Endothelial cell of umbilical vein (primary cell): ENCODE data around the gene EED. TPM values are rescaled to one million over a fixed set of nuclear protein-coding genes. Genes with fewer than 3 reads are reported as not detected.

ENCODE experiments used
- BruUV-seq: library from RNA; stranded (reverse); fragments of 400-500 nt; replicated peaks from 2 replicates; lab custom pipeline; 2021; lab: Mats Ljungman, UMichigan
- CTCF ChIA-PET: fragments of 300-600, 350-600 bp; sonication (Branson Sonifier 250); formaldehyde crosslinking; loops from one replicate; lab custom pipeline; 2021; ENCODE audit warnings: antibody characterized with exemption, inconsistent platforms; lab: Charles Lee
- POLR2A ChIA-PET: fragments of 300-600, 350-600 bp; sonication (Branson Sonifier 250); formaldehyde crosslinking; loops from one replicate; lab custom pipeline; 2021; ENCODE audit warnings: antibody characterized with exemption, inconsistent platforms; lab: Charles Lee
- DNase-seq: peaks from one replicate; pipeline ENCODE4 v3.0.0-alpha.2; 2011; ENCODE audit warnings: low read depth, low spot score
- FAIRE-seq: peaks from 2 replicates; lab custom pipeline; 2011; peaks lifted over from hg19 to GRCh38; lab: Jason Lieb, UNC
- H2AFZ ChIP-seq: 2 replicates; pipeline ENCODE4 v1.6.0; 2012; ENCODE audit warnings: low read depth, low read length, control low read depth, inconsistent platforms
- H3K27ac ChIP-seq: 2 replicates; pipeline ENCODE4 v1.5.1; 2011; ENCODE audit warnings: low read depth, mild to moderate bottlenecking, control low read depth, low read length, moderate library complexity; ENCODE audit not compliant: insufficient read depth
- H3K27me3 ChIP-seq, 2 experiments: 2 replicates each; pipeline versions ENCODE4 v1.6.0 to v1.6.1; 2011; ENCODE audit warnings: low read length in 2 of 2, mixed read lengths in 1 of 2; ENCODE audit not compliant: control insufficient read depth in 2 of 2, insufficient read depth in 2 of 2
- H3K36me3 ChIP-seq, 2 experiments: 2 replicates in 1 of 2; 3 replicates in 1 of 2; pipeline ENCODE4 v1.5.1; 2011; ENCODE audit warnings: low read length in 2 of 2, mild to moderate bottlenecking in 1 of 2, moderate library complexity in 1 of 2; ENCODE audit not compliant: control insufficient read depth in 2 of 2, insufficient read depth in 2 of 2; ENCODE audit errors: extremely low read depth in 1 of 2
- H3K4me1 ChIP-seq: 3 replicates; pipeline ENCODE4 v1.5.1; 2011; ENCODE audit warnings: mild to moderate bottlenecking, low read length; ENCODE audit not compliant: control insufficient read depth, insufficient read depth; ENCODE audit errors: extremely low read depth
- H3K4me2 ChIP-seq: 2 replicates; pipeline ENCODE4 v1.6.1; 2011; ENCODE audit warnings: low read length, control low read depth, mixed read lengths; ENCODE audit not compliant: insufficient read depth
- H3K4me3 ChIP-seq, 3 experiments: fragments of 200-600 bp in 1 of 3; sonication (generic), shearing (Covaris generic) in 1 of 3; replicated peaks in 1 of 3; 2 replicates each; pipeline ENCODE4 v1.5.1; 2011 to 2016; ENCODE audit warnings: control low read depth in 3 of 3, low read length in 3 of 3, mild to moderate bottlenecking in 2 of 3, inconsistent platforms in 1 of 3, low read depth in 1 of 3, moderate library complexity in 1 of 3; ENCODE audit not compliant: insufficient read depth in 1 of 3
- H3K79me2 ChIP-seq: 2 replicates; pipeline ENCODE4 v1.6.0; 2012; ENCODE audit warnings: low read length, inconsistent platforms; ENCODE audit not compliant: control insufficient read depth, insufficient read depth
- H3K9ac ChIP-seq: replicated peaks from 2 replicates; pipeline ENCODE3; 2011; ENCODE audit warnings: low read length, control low read depth; ENCODE audit not compliant: insufficient read depth; ENCODE audit errors: extremely low read depth
- H3K9me1 ChIP-seq: replicated peaks from 3 replicates; pipeline ENCODE4 v1.6.0; 2011; ENCODE audit warnings: mild to moderate bottlenecking, low read length; ENCODE audit not compliant: control insufficient read depth, insufficient read depth; ENCODE audit errors: extremely low read depth
- H3K9me3 ChIP-seq: replicated peaks from 2 replicates; pipeline ENCODE4 v1.5.1; 2012; ENCODE audit warnings: low read length, inconsistent platforms; ENCODE audit not compliant: control insufficient read depth, insufficient read depth
- H4K20me1 ChIP-seq: replicated peaks from 2 replicates; pipeline ENCODE3; 2011; ENCODE audit warnings: mild to moderate bottlenecking, low read length; ENCODE audit not compliant: control insufficient read depth, insufficient read depth; ENCODE audit errors: extremely low read depth
- CTCF ChIP-seq, 2 donors: IDR thresholded peaks; 1 replicate in 1 of 2; 2 replicates in 1 of 2; pipeline ENCODE4 v1.5.1; 2011; ENCODE audit warnings: low read length in 2 of 2, mild to moderate bottlenecking in 2 of 2, moderate library complexity in 2 of 2, control low read depth in 1 of 2, inconsistent platforms in 1 of 2, low read depth in 1 of 2; ENCODE audit not compliant: insufficient read depth in 1 of 2; ENCODE audit errors: extremely low read depth in 1 of 2
- GATA2 ChIP-seq: IDR thresholded peaks from 2 replicates; pipeline ENCODE4 v1.7.0; 2011; ENCODE audit warnings: low read depth, mild to moderate bottlenecking, moderate library complexity, mixed read lengths, low read length; ENCODE audit not compliant: insufficient read length, insufficient read depth
- MYC ChIP-seq: IDR thresholded peaks from one replicate; pipeline ENCODE4 v1.6.1; 2011; ENCODE audit warnings: mild to moderate bottlenecking, low read depth, low read length
- POLR2A ChIP-seq: IDR thresholded peaks from 2 replicates; pipeline ENCODE4 v1.6.1; 2012; ENCODE audit warnings: low read depth, mild to moderate bottlenecking, control low read depth, low read length
- POLR2AphosphoS5 ChIP-seq: IDR thresholded peaks from 2 replicates; pipeline ENCODE4 v1.6.1; 2012; ENCODE audit warnings: low read depth, mild to moderate bottlenecking, control low read depth, low read length, moderate library complexity; ENCODE audit not compliant: insufficient read depth
- dilution Hi-C: fragments of 300-500 bp; cut with MboI; formaldehyde crosslinking; loops from one replicate; pipeline ENCODE4 v1.15.0; 2019; ENCODE audit warnings: low sequenced_read_pairs; ENCODE audit not compliant: extremely low pct_ligation_motif_present
- intact Hi-C: fragments of 100-400 bp; cut with micrococcal nuclease; formaldehyde crosslinking; loops from one replicate; pipeline ENCODE4 v1.10.0; 2022
- polyA plus RNA-seq, 4 experiments: library from polyadenylated mRNA; depleted of rRNA in 3 of 4; stranded (reverse) in 3 of 4; unstranded in 1 of 4; fragments of >200 nt; gene quantifications; 2 replicates each; pipeline versions ENCODE4 v1.2.1 to v1.2.3, GENCODE V29; 2011 to 2012; ENCODE audit warnings: missing spikeins in 1 of 4
- total RNA-seq: library from RNA; stranded (reverse); gene quantifications from 2 replicates; pipeline ENCODE4 v1.2.3, GENCODE V29; 2021

EED gene
- total and polyA plus RNA-seq, 2 donors (not counting 3 experiments of a cell fraction or from before 2014, with no cell fraction given), result 9.4 to 21.8 TPM

DNA sequence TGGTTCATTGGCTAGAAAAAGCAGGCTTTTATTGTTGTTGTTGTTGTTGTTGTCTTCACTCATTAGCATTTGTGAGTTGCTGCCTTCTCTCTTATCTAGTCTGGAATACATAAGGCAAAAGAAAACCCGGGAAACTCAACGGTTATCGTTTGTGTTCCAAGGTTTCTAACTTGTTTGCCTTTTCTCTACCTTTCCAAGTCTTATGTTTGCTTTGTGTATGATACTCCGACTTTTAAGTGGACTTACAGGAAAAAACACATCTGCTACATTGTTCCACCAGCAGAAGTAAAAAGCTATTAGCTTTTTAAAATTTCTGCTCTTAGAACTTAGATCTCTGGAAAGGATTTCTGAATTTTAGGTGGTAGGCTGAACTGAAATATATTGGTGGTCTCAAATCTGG is 30.4 kb downstream of the EED start:
- Histone ChIP-seq H3K4me3 (no peak overlapping the region), H3K9ac (no peak overlapping the region), H3K4me2 (no peak overlapping the region), H2AFZ (no peak overlapping the region), H3K27me3 (no peaks in the 10 kb centered on the region), H3K27ac (no peak overlapping the region), H3K79me2 (peaks cover 21% of the 10 kb centered on the region), H3K36me3 (peaks cover 0 to 8% of the 10 kb centered on the region in 2 experiments), H3K9me1 (no peaks in the 10 kb centered on the region), H4K20me1 (peaks cover 2% of the 10 kb centered on the region), H3K9me3 (no peaks in the 10 kb centered on the region), H3K4me1 (no peaks in the 10 kb centered on the region)
- dilution Hi-C loops, result no loop called here
- no peak for TF ChIP-seq POLR2A
- TF ChIP-seq MYC, result no peak
- TF ChIP-seq POLR2AphosphoS5, result no peak
- TF ChIP-seq CTCF (IDR thresholded peaks at IDR 0.05; ENCODE audit: extremely low read depth in 1 of 2, insufficient read depth in 1 of 2, low read depth in 1 of 2, low read length in 2 of 2), result no peak
- no peak for TF ChIP-seq GATA2
- intact Hi-C loops, result no loop called here
- no TSS peak for BruUV-seq
- ChIA-PET CTCF (interaction anchor here (0.7 to 1.4 kb wide), 4 partner anchors 10 to 420 kb away, joined by 3 to 4 read pairs (median 4); partner anchors contain the start of gene CCDC83), POLR2A (no interaction called here)
- no peak for FAIRE-seq
- DNase-seq, result no peak
